ENCODE measurements around the gene PDE6G. TPM values are rescaled to one million over a fixed set of nuclear protein-coding genes. Genes with fewer than 3 reads are reported as not detected.

The PDE6G gene
- total and polyA plus RNA-seq, 2 of the 8 experiments (the other 6 are each of a cell fraction or from before 2014, with no cell fraction given) = 5.8 to 12.9 TPM

DNA sequence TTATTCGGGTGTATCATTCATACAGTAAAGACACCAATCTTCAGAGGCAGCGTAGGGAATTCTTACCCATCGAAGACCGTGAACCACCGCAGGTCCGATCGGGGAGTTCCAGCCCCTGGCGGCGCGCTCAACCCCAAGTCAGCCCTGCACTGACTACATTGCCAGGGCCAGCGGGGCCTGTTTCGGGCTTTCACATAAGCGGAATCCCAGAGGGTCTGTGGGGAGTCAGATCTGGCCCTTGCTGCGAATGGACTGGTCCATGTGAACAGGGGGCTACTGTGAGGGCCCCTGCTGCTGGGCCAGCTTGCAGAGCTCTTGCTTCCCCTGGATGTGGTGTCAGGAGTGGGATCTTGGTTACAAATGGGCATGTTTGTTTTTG is 7.6 kb downstream of the PDE6G start:
- Histone ChIP-seq H3K4me2 (ENCODE audit: insufficient read depth in 1 of 2, low read depth in 2 of 2, low read length in 2 of 2) (peak overlapping the region; percentile 59 to 76), H3K79me2 (ENCODE audit: control insufficient read depth in 1 of 2, insufficient read depth in 2 of 2, low read length in 2 of 2) (no peaks in the 10 kb centered on the region), H2BK5ac (ENCODE audit: low read depth, low read length) (no peak overlapping the region), H3K56ac (replicated peaks; ENCODE audit: insufficient read length, low read depth, low read length) (no peak overlapping the region), H2AFZ (ENCODE audit: low read length) (no peak overlapping the region), H3K4me3 (ENCODE audit: extremely low read depth in 1 of 4, insufficient read depth in 2 of 4, low read depth in 3 of 4, low read length in 4 of 4) (peak overlapping the region in 2 of 4 experiments; percentile 38 to 46; a peak in 5 of 8 replicates), H4K5ac (ENCODE audit: insufficient read length, low read depth, low read length) (no peak overlapping the region), H3K14ac (ENCODE audit: insufficient read length) (no peak overlapping the region), H2AK5ac (ENCODE audit: low read depth, low read length) (no peak overlapping the region), H3K9ac (replicated peaks in 1 of 4; ENCODE audit: extremely low read depth in 1 of 4, low read depth in 3 of 4, low read length in 3 of 4) (no peak overlapping the region), H3K23ac (ENCODE audit: insufficient read length) (no peak overlapping the region), H2BK12ac (ENCODE audit: low read depth, low read length) (no peak overlapping the region), H2BK15ac (ENCODE audit: low read length) (0 out of 2 replicates have a peak overlapping the region, but pooled peaks have one; percentile 29), H2BK20ac (ENCODE audit: low read length) (no peak overlapping the region), H3K27me3 (replicated peaks in 1 of 4; ENCODE audit: control insufficient read depth in 3 of 4, extremely low read depth in 1 of 4, insufficient read depth in 3 of 4, low read length in 3 of 4) (peaks cover 2 to 15% (median 9%) of the 10 kb centered on the region in 4 experiments; a peak in 5 of 7 replicates), H3K4me1 (replicated peaks in 1 of 4; ENCODE audit: control insufficient read depth in 3 of 4, insufficient read depth in 4 of 4, low read length in 3 of 4) (peaks cover 0 to 24% (median 8%) of the 10 kb centered on the region in 4 experiments; a peak in 6 of 7 replicates), H4K8ac (ENCODE audit: extremely low read depth, insufficient read depth, low read length) (no peak overlapping the region; the same call in 1 of the 2 replicates), H2BK120ac (replicated peaks; ENCODE audit: low read depth, low read length) (no peak overlapping the region), H4K20me1 (replicated peaks in 1 of 2; ENCODE audit: control insufficient read depth in 1 of 2, insufficient read depth in 2 of 2, low read length in 2 of 2) (peaks cover 0 to 2% of the 10 kb centered on the region in 2 experiments), H4K91ac (replicated peaks; ENCODE audit: insufficient read length, low read length) (no peak overlapping the region), H3K27ac (ENCODE audit: low read depth, low read length) (no peak overlapping the region), H3K9me3 (ENCODE audit: insufficient read depth in 2 of 2, low read depth in 1 of 2, low read length in 1 of 2) (no peaks in the 10 kb centered on the region), H3K79me1 (ENCODE audit: low read depth, low read length) (peaks cover 7% of the 10 kb centered on the region), H3K36me3 (ENCODE audit: control insufficient read depth in 2 of 4, insufficient read depth in 4 of 4, low read length in 3 of 4) (peaks cover 0 to 3% (median 1%) of the 10 kb centered on the region in 4 experiments; a peak in 3 of 8 replicates), H3K18ac (ENCODE audit: extremely low read depth, low read length) (no peak overlapping the region), H3K23me2 (ENCODE audit: low read depth, low read length) (peaks cover 10% of the 10 kb centered on the region), H3K4ac (replicated peaks; ENCODE audit: insufficient read length, low read depth, low read length) (no peak overlapping the region)
- 80% methylated on average over 14 of the region's 14 CpGs; no CpG with 5 or more reads in 1 of the 2 experiments for WGBS, 2 experiments (ENCODE audit: extremely low coverage in 1 of 2, insufficient coverage in 1 of 2, insufficient read length in 1 of 2, insufficient replicate concordance in 2 of 2, low coverage in 1 of 2, low lambda C conversion rate in 2 of 2, missing lambda C conversion rate in 1 of 2)
- CTCF ChIA-PET (ENCODE audit: partially characterized antibody) = interaction anchor here (0.7 to 3.5 kb wide), 6 partner anchors 15 to 432 kb away, joined by 3 to 9 read pairs (median 4); no protein-coding TSS in a partner anchor
- FAIRE-seq (no peak), DNase-seq (ENCODE audit: low read depth in 1 of 2, low spot score in 2 of 2) (peak in 1 of 2 experiments; percentile 58)
- POLR2A ChIA-PET (ENCODE audit: partially characterized antibody) = interaction anchor here (0.6 to 4.4 kb wide), 14 partner anchors 8 to 252 kb away, joined by 3 to 23 read pairs (median 6); partner anchors contain the start of genes ACTG1, ARL16, HGS and NPLOC4
- no peak for TF ChIP-seq SUZ12 (IDR thresholded peaks at IDR 0.05; ENCODE audit: low read length)
- no peak for TF ChIP-seq PHF8 (conservative IDR thresholded peaks at IDR 0.05; ENCODE audit: low read depth, low read length)
- TF ChIP-seq BRCA1 (IDR thresholded peaks at IDR 0.05; ENCODE audit: low read depth, low read length) = no peak
- no peak for TF ChIP-seq CBX5 (IDR thresholded peaks at IDR 0.05; ENCODE audit: low read depth, low read length)

Measured in H1 (cell line).